PFSK-1 (cell line): Measurements from ENCODE around the gene RACK1.

Source experiments
- FOXP2 ChIP-seq: optimal IDR thresholded peaks from 2 replicates; pipeline ENCODE3; 2011; ENCODE audit warnings: borderline replicate concordance, control low read depth, inconsistent platforms; ENCODE audit not compliant: insufficient read depth; ENCODE audit errors: extremely low read length, extremely low read depth
- POLR2AphosphoS5 ChIP-seq: IDR thresholded peaks from 2 replicates; pipeline ENCODE4 v1.6.1; 2012; ENCODE audit warnings: low read depth, mild to moderate bottlenecking, control low read depth, low read length, moderate library complexity
- REST ChIP-seq, 2 experiments: IDR thresholded peaks; 2 replicates each; pipeline versions ENCODE4 v1.6.1 to v1.8.0; 2011 to 2012; ENCODE audit warnings: low read depth in 2 of 2, low read length in 2 of 2, control low read depth in 1 of 2, inconsistent platforms in 1 of 2, mild to moderate bottlenecking in 1 of 2, moderate library complexity in 1 of 2; ENCODE audit not compliant: insufficient read depth in 1 of 2
- SIN3A ChIP-seq: IDR thresholded peaks from 2 replicates; pipeline ENCODE4 v1.6.1; 2012; ENCODE audit warnings: mild to moderate bottlenecking, low read length, moderate library complexity, borderline replicate concordance; ENCODE audit not compliant: insufficient read depth
- TAF1 ChIP-seq: IDR thresholded peaks from 2 replicates; pipeline ENCODE4 v1.6.1; 2012; ENCODE audit warnings: low read length, control low read depth, borderline replicate concordance; ENCODE audit not compliant: insufficient read depth

Gene RACK1

GRCh38 chr5:181186986-181187499, 56.7 kb downstream of the RACK1 start:
- TF ChIP-seq SIN3A: no peak
- TF ChIP-seq REST (IDR thresholded peaks at IDR 0.05; ENCODE audit: insufficient read depth in 1 of 2, low read depth in 2 of 2, low read length in 2 of 2): no peak
- no peak for TF ChIP-seq FOXP2
- no peak for TF ChIP-seq POLR2AphosphoS5
- TF ChIP-seq TAF1: no peak
